Ectodermal cell (in vitro differentiated cells): ENCODE data around the gene INPP5A.
"Not testable (repeated sequence)": the region's sequence is repeated elsewhere in the genome, so short reads cannot be mapped to it uniquely, and the experiment has no call there.

Experiments
- H3K27ac ChIP-seq: 2 replicates; pipeline ENCODE4 v1.7.0; 2013; ENCODE audit warnings: mild to moderate bottlenecking, low read depth, low read length; ENCODE audit not compliant: insufficient read depth, poor library complexity, severe bottlenecking
- H3K27me3 ChIP-seq: 2 replicates; pipeline ENCODE4 v1.7.0; 2013; ENCODE audit warnings: mild to moderate bottlenecking, low read length; ENCODE audit not compliant: insufficient read depth, control insufficient read depth, poor library complexity, severe bottlenecking
- H3K36me3 ChIP-seq: one replicate; pipeline ENCODE4 v1.7.0; 2013; ENCODE audit warnings: low read length; ENCODE audit not compliant: control insufficient read depth, insufficient read depth
- H3K4me1 ChIP-seq: one replicate; pipeline ENCODE4 v1.7.0; 2013; ENCODE audit warnings: low read length; ENCODE audit not compliant: control insufficient read depth, insufficient read depth
- H3K4me3 ChIP-seq: 2 replicates; pipeline ENCODE4 v1.7.0; 2013; ENCODE audit warnings: low read depth, low read length, control low read depth; ENCODE audit not compliant: insufficient read depth
- H3K9me3 ChIP-seq: 2 replicates; pipeline ENCODE4 v1.7.0; 2013; ENCODE audit warnings: mild to moderate bottlenecking, low read length, moderate library complexity; ENCODE audit not compliant: control insufficient read depth
- WGBS, 2 experiments: methylation state at CpG; one replicate each; pipeline ENCODE4 v1.1.7; 2013; ENCODE audit warnings: missing lambda C conversion rate in 2 of 2; 5-methylcytosine and 5-hydroxymethylcytosine counted together

Gene INPP5A

DNA sequence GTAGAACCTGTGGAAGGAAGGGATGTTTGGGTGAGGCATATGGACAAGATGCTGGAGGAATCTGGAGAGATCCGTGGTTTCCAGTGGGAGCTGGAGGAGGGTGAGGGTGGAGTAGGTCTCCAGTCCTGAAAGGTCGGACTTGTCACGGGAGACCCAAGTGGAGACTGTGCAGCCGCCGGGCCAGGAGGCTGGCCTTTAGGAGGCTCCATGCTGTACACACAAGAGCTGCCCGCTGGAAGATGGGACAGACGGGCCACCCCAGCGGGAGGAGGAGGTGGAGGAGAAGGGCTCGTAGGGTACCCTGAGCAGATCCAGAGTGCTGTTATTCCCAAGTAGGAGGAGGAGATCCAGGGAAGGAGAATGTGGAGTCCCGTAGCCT is 141.6 kb downstream of the INPP5A start:
- Histone ChIP-seq H3K9me3 (no peaks in the 10 kb centered on the region), H3K36me3 (no peaks in the 10 kb centered on the region), H3K27ac (no peak overlapping the region), H3K4me3 (no peak overlapping the region), H3K27me3 (no peaks in the 10 kb centered on the region), H3K4me1 (no peaks in the 10 kb centered on the region)
- 94 to 96% methylated on average over 10 of the region's 10 CpGs for WGBS, 2 experiments

DNA sequence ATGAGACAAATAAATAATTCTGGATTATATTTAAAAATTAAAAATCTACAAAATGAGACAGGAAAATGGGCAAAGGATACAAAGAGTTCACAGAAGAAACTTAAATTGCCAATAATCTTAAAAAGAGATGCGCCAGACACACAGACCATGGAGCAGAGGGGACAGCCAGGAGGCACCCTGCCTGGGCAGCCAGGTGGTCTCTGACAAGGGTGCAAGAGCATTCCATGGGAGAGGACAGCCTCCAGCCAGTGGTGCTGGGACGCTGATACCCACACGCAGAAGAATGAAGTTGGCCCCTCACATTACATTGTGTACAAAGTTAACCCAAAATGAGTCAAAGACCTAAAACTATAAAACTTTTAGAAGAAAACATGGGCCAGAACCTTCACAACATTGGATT is 142.1 kb downstream of the INPP5A start:
- no peaks in the 10 kb centered on the region for H3K27me3 ChIP-seq
- H3K4me1 ChIP-seq, result peaks cover 2% of the 10 kb centered on the region
- no peaks in the 10 kb centered on the region for H3K36me3 ChIP-seq
- no peak overlapping the region for H3K4me3 ChIP-seq
- no peak overlapping the region for H3K27ac ChIP-seq
- 92% methylated on average over 3 of the region's 3 CpGs for WGBS, 2 experiments
- no peaks in the 10 kb centered on the region for H3K9me3 ChIP-seq

DNA sequence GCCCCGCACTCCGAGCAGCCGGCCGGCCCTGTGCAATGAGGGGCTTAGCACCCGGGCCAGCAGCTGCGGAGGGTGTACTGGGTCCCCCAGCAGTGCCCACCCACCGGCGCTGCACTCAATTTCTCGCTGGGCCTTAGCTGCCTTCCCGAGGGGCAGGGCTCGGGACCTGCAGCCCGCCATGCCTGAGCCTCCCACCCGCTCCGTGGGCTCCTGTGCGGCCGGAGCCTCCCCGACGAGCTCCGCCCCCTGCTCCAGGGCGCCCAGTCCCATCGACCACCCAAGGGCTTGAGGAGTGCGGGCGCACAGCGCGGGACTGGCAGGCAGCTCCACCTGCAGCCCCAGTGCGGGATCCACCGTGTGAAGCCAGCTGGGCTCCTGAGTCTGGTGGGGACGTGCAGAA is 143.2 kb downstream of the INPP5A start:
- not testable (repeated sequence) for H3K27ac ChIP-seq, H3K9me3 ChIP-seq, H3K27me3 ChIP-seq, H3K4me1 ChIP-seq, H3K36me3 ChIP-seq, H3K4me3 ChIP-seq
- 95 to 96% methylated on average over 24 of the region's 28 CpGs for WGBS, 2 experiments

- 95% methylated on average over 25 of the region's 25 CpGs for WGBS, 2 experiments
- H3K4me1 ChIP-seq, result peaks cover 4% of the 10 kb centered on the region
- H3K36me3 ChIP-seq, result no peaks in the 10 kb centered on the region
- no peak overlapping the region for H3K4me3 ChIP-seq
- H3K27ac ChIP-seq, result no peak overlapping the region
- no peaks in the 10 kb centered on the region for H3K27me3 ChIP-seq
- no peaks in the 10 kb centered on the region for H3K9me3 ChIP-seq
Observed at GRCh38 chr10:132681858-132682755, 144.5 kb downstream of the INPP5A start.

- 94 to 95% methylated on average over 12 of the region's 12 CpGs for WGBS, 2 experiments
- no peaks in the 10 kb centered on the region for H3K27me3 ChIP-seq
- H3K9me3 ChIP-seq, result no peaks in the 10 kb centered on the region
- no peaks in the 10 kb centered on the region for H3K36me3 ChIP-seq
- H3K4me1 ChIP-seq, result peaks cover 4% of the 10 kb centered on the region
- H3K27ac ChIP-seq, result no peak overlapping the region
- no peak overlapping the region for H3K4me3 ChIP-seq
Observed at GRCh38 chr10:132684164-132684891, 146.7 kb downstream of the INPP5A start.

GRCh38 chr10:132685101-132685891 is 147.7 kb downstream of the INPP5A start:
- H3K4me3 ChIP-seq, result no peak overlapping the region
- no peaks in the 10 kb centered on the region for H3K9me3 ChIP-seq
- 79 to 81% methylated on average over 32 of the region's 32 CpGs for WGBS, 2 experiments
- no peaks in the 10 kb centered on the region for H3K27me3 ChIP-seq
- H3K36me3 ChIP-seq, result no peaks in the 10 kb centered on the region
- H3K4me1 ChIP-seq, result peaks cover 4% of the 10 kb centered on the region
- no peak overlapping the region for H3K27ac ChIP-seq

DNA sequence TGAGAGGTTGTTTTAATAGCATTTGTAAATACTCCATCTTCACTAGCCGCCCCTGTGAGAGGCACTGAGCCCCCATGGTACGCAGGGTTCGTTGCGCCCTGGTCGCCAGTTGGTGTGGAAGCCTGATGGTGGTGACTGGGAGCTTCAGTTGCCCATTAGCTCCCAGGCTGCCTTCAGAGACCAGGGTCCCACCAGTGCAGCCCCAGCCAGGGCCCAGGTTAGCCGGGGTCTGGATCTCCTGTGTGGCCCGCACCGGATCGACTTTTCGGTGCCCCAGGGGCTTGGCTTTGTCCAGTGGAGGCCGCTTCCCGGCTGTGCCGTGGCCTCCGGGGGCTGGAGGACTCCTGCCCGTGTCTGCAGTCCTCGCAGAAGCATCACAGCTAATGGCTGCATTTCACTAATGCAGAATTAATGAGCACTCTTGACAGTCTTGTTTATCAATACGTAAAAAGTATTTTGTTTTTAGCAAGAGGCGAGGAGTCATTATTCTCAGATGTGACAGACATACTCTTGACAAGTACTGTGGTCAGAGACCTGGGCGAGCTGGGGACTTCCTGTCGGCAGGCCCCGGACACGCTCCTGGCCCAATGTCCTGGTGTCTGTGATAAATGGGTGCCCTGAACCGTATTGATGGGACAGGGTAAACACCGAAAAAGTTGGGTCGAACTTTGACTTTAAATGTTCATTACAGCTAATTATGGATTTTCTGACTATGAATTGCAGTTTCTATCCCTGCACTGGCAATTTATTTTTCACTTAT is 148.5 kb downstream of the INPP5A start:
- WGBS, 2 experiments, result 95 to 96% methylated on average over 25 of the region's 25 CpGs
- Histone ChIP-seq H3K9me3 (no peaks in the 10 kb centered on the region), H3K4me3 (no peak overlapping the region), H3K27me3 (no peaks in the 10 kb centered on the region), H3K4me1 (peaks cover 4% of the 10 kb centered on the region), H3K27ac (no peak overlapping the region), H3K36me3 (no peaks in the 10 kb centered on the region)

GRCh38 chr10:132687181-132687892 is 149.8 kb downstream of the INPP5A start:
- peaks cover 4% of the 10 kb centered on the region for H3K4me1 ChIP-seq
- no peaks in the 10 kb centered on the region for H3K27me3 ChIP-seq
- no peaks in the 10 kb centered on the region for H3K9me3 ChIP-seq
- no peak overlapping the region for H3K4me3 ChIP-seq
- H3K36me3 ChIP-seq, result no peaks in the 10 kb centered on the region
- 94% methylated on average over 21 of the region's 21 CpGs for WGBS, 2 experiments
- no peak overlapping the region for H3K27ac ChIP-seq

GRCh38 chr10:132687893-132688579 is 150.4 kb downstream of the INPP5A start:
- no peaks in the 10 kb centered on the region for H3K27me3 ChIP-seq
- no peaks in the 10 kb centered on the region for H3K9me3 ChIP-seq
- H3K4me1 ChIP-seq, result peaks cover 4% of the 10 kb centered on the region
- H3K36me3 ChIP-seq, result no peaks in the 10 kb centered on the region
- 75% methylated on average over 14 of the region's 14 CpGs for WGBS, 2 experiments
- no peak overlapping the region for H3K27ac ChIP-seq
- no peak overlapping the region for H3K4me3 ChIP-seq
